NCI-H748 (cell line): ENCODE results near the gene TMEM119.

Experiments used
- DNase-seq: peaks from one replicate; lab custom pipeline; 2025; ENCODE audit not compliant: unreplicated experiment; lab: John Stamatoyannopoulos, UW

The TMEM119 gene, protein sequence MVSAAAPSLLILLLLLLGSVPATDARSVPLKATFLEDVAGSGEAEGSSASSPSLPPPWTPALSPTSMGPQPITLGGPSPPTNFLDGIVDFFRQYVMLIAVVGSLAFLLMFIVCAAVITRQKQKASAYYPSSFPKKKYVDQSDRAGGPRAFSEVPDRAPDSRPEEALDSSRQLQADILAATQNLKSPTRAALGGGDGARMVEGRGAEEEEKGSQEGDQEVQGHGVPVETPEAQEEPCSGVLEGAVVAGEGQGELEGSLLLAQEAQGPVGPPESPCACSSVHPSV

DNA sequence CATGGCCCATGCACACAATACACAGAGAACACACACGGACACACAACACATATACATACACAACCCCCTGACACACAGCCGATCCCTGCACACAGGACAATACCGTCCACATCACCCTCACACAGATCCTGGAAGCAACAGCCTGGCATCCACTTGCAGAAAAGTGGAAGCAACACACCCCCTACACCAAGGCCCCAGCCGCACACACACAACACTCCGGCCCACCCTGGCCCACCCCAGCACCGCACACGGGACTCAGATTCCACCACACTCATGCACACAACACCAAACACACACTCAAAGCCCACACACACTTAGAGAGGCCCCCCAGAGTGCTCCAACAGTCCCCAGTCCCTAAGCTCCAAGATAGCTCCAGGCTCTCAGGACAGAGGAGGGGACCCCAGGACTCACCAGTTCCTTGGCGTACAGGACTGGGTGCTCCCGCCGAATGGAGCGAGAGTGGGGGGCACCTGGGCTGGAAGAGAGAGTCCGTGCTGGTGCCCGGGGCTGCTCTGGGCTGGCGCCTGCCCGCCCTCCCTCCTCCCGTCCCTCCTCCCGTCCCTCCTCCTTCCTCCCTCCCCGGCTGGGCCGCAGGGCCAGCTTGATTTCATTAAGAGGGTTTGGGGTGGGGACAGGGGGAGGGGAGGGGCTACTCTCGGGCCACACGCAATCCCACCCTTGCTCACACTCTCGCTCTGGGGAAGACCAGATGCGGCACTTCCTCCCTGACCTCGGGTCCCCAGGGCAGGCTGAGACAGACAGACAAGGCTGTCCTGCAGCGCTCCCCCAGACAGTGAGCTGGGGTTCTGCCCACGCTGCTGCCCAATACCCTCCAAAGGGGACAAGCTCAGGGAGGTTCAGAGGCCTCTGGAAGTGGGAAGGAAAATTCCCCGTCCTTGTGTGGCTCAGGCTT is at the start of gene TMEM119:
Gene TMEM119, minus strand, starts transcription at position 526 of the 913 bp plus-strand sequence. CDS start 5,701 bp downstream, outside the sequence.
- no peak for DNase-seq

DNA sequence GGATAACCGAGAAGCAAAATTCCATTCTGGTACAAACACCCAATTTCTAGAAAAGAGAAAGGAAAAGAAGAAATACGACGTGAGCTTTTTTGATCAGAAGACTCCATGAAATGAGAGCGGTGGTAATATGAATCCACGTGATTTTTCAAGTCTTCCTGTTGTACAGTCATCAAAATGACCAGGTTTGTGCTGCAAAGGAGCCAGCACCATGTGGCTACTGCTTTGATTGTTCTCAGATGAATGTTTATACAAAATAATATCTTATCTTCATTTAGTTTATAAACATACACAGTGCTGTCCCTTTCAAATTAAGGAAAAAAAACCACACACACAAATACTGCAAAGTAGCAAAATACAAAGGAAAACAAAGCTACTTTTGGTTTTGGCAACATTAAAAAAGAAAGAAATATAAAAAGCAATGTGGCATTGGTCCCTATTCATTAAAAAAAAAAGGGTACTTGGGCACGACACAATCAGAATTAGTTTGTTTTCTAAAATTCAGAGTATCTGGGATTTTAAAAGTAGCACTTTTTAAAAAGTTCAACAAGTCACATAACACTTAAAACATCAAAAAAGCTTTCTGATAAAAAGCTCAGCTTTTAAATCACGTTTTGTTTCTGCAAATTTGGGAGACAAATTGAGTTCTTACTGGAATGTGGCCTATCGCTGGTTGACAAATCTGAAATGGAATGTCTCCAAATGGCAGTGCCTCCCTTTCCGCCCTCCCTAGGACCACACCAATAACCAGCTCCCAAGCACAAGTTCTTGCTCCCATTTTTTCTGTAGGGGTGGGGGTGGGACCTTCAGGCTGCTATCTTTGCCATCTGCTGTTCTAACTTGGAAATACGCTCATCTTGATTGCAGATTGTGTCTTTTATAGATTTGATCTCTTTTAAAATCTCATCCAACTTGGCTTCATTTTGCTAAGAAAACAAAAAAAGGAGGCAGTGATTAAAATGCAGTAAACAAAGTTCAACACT is 49.0 kb upstream of the TMEM119 start:
- DNase-seq: no peak

DNA sequence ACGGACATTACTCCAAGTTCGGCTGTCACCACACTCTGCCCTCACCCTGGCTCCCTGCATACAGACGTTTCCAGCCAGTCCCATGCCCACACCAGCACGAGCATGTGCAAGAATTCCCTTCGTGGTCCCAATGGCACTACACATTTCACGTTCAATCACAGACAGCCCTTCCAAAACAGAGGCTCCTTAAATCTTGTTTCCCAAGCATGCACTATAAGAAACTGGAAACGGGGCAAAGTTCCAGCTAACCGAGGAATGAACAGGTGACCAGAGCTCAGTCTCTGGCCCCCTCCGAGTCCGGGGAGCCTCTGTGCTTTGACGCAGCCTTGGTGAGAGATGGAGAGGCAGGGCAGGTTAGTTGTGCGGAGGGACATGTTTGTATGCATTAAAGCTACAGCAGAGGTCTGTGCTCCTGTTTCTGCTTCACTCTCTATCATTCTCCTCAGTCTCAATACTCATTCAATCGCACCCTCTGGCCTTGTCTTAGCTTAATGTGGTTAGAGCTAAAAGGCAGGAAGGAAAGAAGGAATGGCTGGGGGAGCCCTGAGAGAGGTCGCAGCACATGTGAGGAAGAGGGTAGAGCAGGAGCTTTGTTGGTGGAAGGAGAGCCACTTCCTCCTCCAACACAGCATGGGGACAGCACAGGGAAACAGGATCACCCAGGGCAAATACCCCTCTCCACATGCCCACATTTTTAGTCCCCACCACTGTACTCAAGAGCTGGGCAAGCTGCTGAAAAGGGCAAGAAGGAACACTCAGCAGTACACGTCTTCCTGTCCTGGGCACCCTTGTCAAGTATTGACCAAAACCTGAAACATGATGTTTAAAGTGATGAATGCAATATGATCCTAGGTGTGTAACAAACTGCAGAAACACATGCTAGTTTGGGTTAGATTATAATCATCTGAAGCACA is 48.1 kb upstream of the TMEM119 start:
- no peak for DNase-seq

DNA sequence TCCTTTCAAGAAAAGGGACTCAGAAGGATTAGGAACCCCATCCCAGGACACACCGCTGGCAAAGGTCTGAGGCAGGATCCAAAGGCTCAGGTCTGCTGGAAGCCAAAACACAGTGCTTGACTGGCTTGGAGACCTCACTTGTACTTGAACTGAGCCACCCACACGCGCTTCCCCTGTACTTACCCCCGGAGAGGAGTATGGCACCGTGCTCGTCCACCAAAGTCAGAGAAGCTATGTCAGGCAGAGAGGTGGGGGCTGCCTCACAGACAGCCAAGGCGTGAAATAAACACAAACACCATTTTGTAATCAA is 46.9 kb upstream of the TMEM119 start:
- DNase-seq: no peak

DNA sequence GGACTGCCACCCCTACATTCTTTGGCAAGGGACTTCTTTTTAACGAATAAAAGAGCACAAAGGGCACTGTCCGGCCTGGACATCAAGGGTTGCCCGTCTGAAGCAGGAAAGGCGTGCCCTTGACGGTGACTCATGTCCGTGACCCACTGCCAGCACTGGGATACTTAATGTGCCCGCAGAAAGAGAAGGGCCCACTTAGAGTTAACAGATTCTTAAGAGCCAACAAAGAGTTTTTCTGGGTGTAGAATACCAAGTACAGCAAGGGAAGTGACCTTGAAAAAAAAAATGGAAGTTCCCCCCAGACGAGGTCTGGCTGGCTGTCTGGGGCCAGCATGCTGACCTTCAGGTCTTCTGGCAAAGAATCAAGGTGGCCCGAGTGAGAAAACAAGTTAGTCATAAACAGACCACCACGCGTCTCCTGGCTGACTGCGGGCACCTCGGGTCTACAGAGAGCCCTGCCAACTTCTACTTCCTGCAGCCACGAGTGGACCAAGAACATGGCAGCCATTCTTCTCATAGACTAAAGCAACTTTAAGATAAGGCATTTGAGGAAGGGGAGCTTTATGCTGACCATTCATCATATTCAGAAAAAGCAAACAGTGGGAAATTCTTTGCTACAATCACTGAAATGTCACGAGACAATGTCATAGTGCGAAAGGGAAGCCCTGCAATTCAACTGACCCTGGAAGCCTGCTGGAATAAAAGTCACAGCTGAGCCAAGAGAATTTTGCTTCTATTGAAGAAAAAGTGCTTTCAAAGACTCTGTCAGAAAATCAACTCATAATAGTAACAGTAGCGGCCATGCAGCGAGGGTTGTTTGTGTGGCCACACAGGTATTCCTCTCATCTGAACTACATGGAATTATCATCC is 46.3 kb upstream of the TMEM119 start:
- no peak for DNase-seq

DNA sequence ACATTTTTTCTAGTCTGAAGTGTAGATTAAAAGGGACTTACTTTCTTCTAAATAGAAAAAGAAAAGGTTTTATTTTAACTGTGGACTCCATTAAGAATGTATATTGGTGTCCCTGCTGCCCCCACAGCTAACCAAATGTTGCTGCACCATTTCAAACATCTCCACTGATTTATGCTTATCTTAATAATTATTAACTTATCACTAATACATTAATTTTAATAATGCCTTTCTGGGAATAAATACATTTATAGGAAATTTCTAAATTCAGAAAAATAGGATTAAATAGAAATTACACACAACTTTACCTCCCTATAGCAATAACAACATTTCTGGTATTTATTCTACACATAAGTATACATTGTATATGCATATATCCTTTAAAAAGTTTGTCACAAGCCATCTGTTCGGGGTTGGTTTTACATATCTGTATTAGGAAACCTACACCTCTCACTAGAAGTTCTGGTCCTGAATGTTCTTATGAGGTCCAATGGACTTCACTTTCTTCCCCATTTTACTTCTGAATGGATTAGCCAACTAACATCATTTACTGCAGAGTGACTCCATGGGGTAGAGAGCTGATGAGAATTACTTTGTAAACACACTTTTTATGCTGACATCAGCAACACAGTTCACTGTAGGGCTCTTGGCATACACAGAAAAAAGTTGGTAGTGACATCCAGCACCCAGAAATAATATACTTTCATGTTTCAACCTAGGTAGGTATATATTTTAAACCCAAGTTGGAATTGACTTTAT is 45.2 kb upstream of the TMEM119 start:
- DNase-seq: no peak

DNA sequence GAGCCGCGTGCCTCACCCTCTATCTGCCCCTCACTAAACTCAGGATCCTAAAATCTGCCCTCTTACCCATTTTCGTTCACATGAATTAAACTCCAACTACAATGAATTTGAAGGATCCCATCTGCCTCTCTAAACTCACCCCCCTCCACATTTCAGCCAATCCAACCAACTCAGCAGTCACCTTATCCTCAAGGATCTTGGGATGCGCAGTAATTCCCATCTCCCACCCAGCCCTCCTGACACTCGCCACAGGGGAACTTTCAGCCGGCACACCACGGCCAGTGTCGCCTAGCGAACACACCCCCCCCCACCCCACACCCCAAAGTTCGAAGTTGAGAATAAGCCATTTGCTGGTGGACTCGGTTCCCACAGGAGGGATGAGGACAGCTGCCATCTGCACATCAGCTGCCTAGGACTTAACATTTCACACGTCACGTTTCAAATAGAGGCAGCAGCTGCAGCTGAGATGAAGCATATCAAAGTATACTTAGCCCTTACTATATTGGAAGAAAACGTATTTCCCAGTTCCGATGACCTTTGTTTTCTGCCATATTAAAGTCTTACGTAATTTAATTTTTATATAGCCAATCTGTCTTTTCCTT is 44.5 kb upstream of the TMEM119 start:
- no peak for DNase-seq

DNA sequence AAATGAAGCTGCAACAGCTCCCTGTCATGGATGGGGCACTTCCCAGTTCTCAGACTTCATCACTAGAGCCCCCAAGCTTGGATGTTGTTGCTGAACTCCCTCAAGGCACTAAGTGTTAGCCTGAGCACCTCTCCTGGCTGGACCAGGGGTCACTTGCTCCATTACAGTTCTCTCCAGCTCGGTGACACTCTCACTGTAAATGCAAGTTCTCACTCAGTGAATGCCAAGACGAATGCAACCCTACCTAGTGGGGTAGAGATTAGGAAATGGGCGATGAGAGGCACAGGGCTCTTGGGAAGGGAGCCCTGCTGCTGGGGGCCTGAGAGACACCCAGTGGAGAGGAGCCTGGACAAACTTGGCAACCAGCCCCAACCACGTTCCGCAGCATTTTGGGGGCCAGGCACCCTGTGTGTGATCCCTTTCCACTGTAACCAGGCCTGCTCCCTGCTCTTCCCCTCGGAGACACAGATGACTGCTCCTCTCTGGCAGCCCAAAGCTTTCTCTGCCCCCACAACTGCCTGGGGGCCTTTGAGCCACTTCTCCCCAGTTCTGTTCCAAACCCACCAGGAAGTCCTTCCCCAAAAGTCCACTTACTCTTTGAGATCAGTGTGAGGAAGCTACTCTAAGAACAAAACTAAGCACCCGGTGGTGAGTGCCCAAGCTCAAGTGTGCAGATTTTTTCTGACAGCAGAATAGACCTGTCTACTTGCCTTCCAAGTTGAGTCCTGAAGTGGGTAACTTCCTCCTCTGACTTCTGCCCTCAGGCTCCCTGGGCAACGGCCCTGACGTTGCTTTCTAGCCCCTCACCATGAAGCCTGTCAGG is 43.8 kb upstream of the TMEM119 start:
- no peak for DNase-seq

DNA sequence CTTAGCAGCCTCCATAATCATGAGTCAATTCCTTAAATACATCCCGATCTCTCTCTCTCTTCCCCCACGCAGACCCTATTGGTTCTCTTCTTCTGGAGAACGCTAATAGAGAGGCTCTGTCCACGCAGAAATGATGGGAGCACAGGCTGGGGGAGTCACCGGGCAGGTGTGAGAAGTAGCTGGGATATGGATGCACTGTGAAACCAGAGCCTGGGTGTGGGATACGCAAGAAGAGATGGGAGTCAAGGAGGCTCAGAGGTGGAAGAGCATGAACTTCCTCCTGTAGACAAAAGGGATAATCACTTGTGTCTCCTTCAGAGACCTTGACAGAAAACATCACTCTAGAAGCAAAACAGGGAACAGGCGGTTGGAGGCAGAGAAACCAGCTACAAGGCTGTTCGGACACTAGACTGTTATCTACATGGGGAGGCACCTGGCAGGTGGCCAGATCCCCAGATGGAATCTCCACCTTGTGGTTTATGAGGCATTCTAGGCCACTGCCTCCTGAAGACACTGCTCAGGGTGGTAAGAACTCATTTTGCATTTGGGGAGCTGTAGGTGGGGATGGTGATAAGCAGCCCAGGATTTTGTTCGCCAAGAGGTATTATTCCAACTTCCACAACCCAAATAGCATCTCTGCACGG is 43.0 kb upstream of the TMEM119 start:
- no peak for DNase-seq

DNA sequence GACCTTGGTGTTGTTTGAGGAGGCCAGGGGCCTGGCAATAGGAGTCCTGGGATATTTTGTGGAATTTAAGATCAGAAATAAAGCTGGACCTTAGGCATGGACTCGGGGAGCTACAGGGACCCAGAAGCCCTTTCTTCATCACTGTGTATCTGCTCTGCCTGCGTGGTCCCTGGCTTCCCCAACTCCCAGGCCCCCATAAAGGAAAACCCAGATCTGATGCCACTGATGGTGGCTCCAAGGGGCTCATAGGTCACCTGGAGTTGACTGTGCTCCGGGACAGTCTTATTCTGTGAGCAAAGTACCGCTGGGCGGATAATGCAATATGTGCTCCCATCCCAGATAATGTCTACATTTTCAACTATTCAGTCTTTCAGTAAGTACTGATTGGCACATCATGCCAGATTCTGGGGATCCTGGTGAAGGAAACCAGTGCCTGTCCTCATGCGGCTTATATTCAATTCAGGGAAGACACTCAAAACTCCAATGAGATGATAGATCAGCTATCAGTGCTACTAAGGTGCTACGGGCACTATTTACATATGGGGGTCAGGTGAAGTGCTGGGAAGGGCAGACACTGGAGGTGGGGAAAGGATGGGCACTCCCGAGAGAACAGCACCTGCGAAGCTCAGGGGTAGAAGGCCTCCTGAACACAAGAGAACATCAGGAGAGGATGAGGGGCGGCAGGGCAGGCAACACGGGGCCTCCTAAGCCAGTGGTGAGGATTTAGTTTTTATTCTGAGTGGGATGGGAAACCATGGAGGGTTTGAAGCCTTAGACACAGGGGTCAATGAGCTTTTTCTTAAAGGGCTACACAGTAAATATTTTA is 41.3 kb upstream of the TMEM119 start:
- DNase-seq: no peak

DNA sequence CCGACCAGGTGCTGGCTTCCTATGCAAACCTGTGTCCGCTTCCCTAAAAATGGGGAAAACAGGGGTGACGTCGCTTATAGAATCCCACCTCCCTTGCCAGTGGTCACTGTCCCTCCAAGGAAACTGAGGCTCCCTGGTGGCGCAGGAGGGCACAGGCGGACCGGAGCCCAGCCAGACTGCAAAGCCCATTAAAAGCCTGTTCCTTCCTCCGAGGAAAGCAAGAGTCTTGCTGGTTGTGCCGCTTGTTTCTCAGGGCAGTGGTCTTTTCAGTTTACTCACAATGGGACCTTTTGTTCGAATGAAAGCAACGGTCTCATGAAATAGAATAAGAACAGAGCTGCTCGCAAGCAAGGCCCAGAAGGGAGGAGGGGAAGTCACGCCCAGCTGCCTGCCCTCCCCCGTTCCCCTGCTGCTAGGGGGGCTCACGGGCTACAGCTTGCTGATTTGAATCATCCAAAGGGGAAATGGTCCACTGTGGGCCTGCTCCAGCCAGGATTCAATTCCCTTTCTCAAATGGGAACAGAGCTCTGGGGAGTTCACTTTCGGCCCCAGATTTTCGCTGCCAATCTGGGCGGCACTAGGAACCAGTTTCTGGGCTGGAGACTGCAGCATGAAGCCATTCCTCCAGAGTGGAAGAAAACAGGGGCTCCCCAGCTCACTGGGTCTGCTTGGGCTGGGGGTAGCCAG is 40.4 kb upstream of the TMEM119 start:
- DNase-seq: no peak

DNA sequence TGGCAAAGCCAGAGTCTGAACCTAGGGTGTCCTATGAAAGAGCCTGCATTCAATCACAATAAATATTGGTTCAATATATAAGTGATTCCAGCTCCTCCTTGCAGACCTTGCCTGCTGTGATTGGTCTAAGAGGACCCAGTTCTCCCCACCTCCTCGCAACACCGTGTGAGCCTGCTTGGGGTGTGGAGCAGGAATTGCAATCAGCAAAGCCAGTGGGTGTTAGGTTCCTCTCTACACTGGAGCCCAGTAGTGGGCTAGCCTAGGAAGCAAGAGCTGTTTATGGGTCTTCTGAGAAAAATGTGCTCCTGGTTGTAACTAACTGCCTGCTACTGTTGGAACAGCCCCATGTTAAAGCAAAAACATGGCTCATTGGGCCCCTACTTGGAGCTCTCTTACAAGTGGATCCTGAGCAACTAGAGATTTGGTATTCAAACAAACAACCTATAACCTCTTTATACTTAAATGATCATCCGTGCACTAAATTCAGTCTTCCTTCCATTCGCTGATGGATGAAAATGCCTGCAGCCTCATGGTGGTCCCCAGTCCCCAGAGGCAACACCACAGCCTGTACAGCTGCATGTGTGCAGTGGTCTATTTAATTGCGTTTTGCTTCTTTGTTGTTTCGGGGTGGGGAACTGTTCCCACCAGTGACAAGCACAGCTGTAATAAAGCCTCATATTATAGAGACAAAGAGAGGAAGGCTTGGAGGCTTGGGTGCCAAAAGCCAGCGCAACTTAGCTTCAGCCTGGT is 39.5 kb upstream of the TMEM119 start:
- no peak for DNase-seq

DNA sequence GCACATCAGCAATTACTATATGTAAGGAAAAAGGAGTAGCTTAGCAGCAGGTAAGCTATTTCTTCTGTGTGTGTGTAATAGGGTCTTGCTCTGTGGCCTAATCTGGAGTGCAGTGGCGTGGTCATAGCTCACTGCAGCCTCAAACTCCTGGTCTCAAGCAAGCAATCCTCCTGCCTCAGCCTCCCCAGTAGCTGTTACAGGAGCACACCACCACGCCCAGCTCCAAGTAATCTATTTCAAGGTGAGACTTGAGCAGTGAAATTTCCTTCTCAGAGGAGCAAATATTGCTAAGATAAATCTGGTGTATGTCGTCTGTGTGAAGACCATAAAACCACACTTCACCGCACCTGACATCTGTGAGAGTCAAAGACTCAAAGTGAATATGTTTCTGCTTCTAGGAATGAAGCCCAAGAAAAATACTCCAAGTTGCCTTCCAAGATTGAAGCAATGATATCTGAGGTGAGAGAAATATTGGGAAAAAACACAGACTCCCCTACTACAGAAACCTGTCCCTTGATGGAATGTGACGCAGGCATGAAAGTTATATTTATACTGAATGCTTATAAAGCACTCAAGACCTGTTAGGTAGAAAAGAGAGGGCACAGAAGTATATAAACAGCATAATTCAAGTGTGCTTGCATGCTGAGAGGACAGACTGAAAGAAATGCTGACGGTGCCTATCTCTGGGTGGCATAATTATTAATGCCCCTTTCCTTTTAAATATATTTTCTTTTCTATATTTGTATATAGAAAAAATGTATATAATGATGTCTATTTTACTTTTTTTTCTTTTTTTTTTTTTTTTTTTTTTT is 38.3 kb upstream of the TMEM119 start:
- no peak for DNase-seq
